ENCODE measurements around the gene HECTD1. TPM values are rescaled to one million over a fixed set of nuclear protein-coding genes. Genes with fewer than 3 reads are reported as not detected.
A peak's percentile ranks its signal among the peaks of the same experiment; 100 is the strongest.

Gene HECTD1
- total and polyA plus RNA-seq, 9 of the 15 experiments (the other 6 are each of a cell fraction or from before 2014, with no cell fraction given), result 27.9 to 111 (median 78.1) TPM

- intact Hi-C loops (cut with micrococcal nuclease), result loop anchor here (5.0 kb wide), 2 partner anchors 37 to 152 kb away; no protein-coding TSS in a partner anchor
- Histone ChIP-seq H4K20me1 (replicated peaks; ENCODE audit: control insufficient read depth, insufficient read depth, low read length) (peaks cover 5% of the 10 kb centered on the region; the same call in 1 of the 2 replicates), H3K4me2 (ENCODE audit: insufficient read depth, low read length) (peak overlapping the region; percentile 83), H3K27me3 (ENCODE audit: control insufficient read depth in 2 of 2, insufficient read depth in 2 of 2, low read length in 2 of 2) (no peaks in the 10 kb centered on the region), H3K4me3 (peak overlapping the region; percentile 63), H3K9me3 (replicated peaks; ENCODE audit: control insufficient read depth, insufficient read depth, low read depth, low read length) (no peaks in the 10 kb centered on the region), H3K36me3 (ENCODE audit: control insufficient read depth, insufficient read depth, low read length) (peaks cover 36% of the 10 kb centered on the region), H3K79me2 (ENCODE audit: control insufficient read depth, insufficient read depth, low read length) (peaks cover 66% of the 10 kb centered on the region), H3K9me1 (ENCODE audit: control insufficient read depth, insufficient read depth, low read length) (no peaks in the 10 kb centered on the region), H3K9ac (ENCODE audit: insufficient read depth in 1 of 2, low read depth in 2 of 2, low read length in 2 of 2) (peak overlapping the region in 1 of 2 experiments; percentile 97; a peak in 3 of 4 replicates), H3K4me1 (replicated peaks in 1 of 2; ENCODE audit: control insufficient read depth in 2 of 2, insufficient read depth in 2 of 2, low read length in 2 of 2) (peaks cover 11 to 16% of the 10 kb centered on the region in 2 experiments; a peak in 4 of 5 replicates), H2AFZ (ENCODE audit: low read depth, low read length) (no peak overlapping the region), H3K27ac (ENCODE audit: extremely low read depth, low read depth, low read length) (peak overlapping the region; percentile 99; the same call in 2 of the 3 replicates)
- CTCF ChIA-PET (ENCODE audit: low intra/inter-chr PET ratio), result interaction anchor here (0.5 to 0.6 kb wide), 2 partner anchors 9 to 10 kb away, joined by 3 to 6 read pairs; no protein-coding TSS in a partner anchor
- 6% methylated on average over 3 of the region's 3 CpGs for WGBS (ENCODE audit: insufficient coverage, low coverage, missing lambda C conversion rate)
- no peak for FAIRE-seq
- BruUV-seq (replicated peaks), result no TSS peak
- ATAC-seq, result no peak
- no peak for DNase-seq (ENCODE audit: extremely low read depth in 1 of 4, low spot score in 3 of 4)
- in situ Hi-C loops (cut with MboI), result no loop called here
- POLR2A ChIA-PET, result interaction anchor here (0.9 kb wide), 1 partner anchor 25 kb away, joined by 3 read pairs; no protein-coding TSS in a partner anchor
- no peak for TF ChIP-seq THAP7 (CRISPR knock-in tag; IDR thresholded peaks at IDR 0.05)
- no peak for TF ChIP-seq ZFX (CRISPR knock-in tag; IDR thresholded peaks at IDR 0.05)
- TF ChIP-seq ZBTB33 (CRISPR knock-in tag; IDR thresholded peaks at IDR 0.05), result no peak
- TF ChIP-seq ARID1B (IDR thresholded peaks at IDR 0.05), result no peak
- no peak for TF ChIP-seq ZNF124 (CRISPR knock-in tag; IDR thresholded peaks at IDR 0.05)
- TF ChIP-seq POLR2H (tag; IDR thresholded peaks at IDR 0.05; ENCODE audit: low read depth), result 0 out of 2 replicates have a peak, but pooled peaks have one; percentile 14
- no peak for TF ChIP-seq MLLT1 (IDR thresholded peaks at IDR 0.05)
- TF ChIP-seq RREB1 (CRISPR knock-in tag; IDR thresholded peaks at IDR 0.05), result no peak
- no peak for TF ChIP-seq PTBP1 (IDR thresholded peaks at IDR 0.05; ENCODE audit: low read depth, low read length)
These were observed 2.7 kb downstream of the HECTD1 start for GRCh38 chr14:31204593-31205534.

Data from K562 (cell line).